Suprapubic skin (tissue), 4 donors: ENCODE results near the gene RAB5IF. TPM values are rescaled to one million over a fixed set of nuclear protein-coding genes. Genes with fewer than 3 reads are reported as not detected.

ENCODE experiments used
- DNase-seq, 2 donors: peaks; one replicate each; pipeline ENCODE4 v3.0.0-alpha.2; 2019; ENCODE audit warnings: low spot score in 2 of 2
- H3K27ac ChIP-seq: fragments of 200-600 bp; sonication (generic); one replicate; pipeline ENCODE4 v1.5.1; 2019
- H3K27me3 ChIP-seq: fragments of 200-600 bp; sonication (generic); one replicate; pipeline ENCODE4 v1.5.1; 2019
- H3K36me3 ChIP-seq: fragments of 200-600 bp; sonication (generic); one replicate; pipeline ENCODE4 v1.5.1; 2019
- H3K4me1 ChIP-seq: fragments of 200-600 bp; sonication (generic); one replicate; pipeline ENCODE4 v1.5.1; 2019
- H3K4me3 ChIP-seq: fragments of 200-600 bp; sonication (generic); one replicate; pipeline ENCODE4 v1.5.1; 2019; ENCODE audit warnings: mild to moderate bottlenecking
- H3K9me3 ChIP-seq: fragments of 200-600 bp; sonication (generic); one replicate; pipeline ENCODE4 v1.5.1; 2019
- CTCF ChIP-seq, 2 donors: fragments of 200-600 bp in 1 of 2; fragments of 450-650 bp in 1 of 2; sonication (generic) in 1 of 2; IDR thresholded peaks; one replicate each; pipeline ENCODE4 v1.5.1; 2016 to 2019; ENCODE audit warnings: antibody characterized with exemption in 2 of 2, mild to moderate bottlenecking in 1 of 2, moderate library complexity in 1 of 2
- EP300 ChIP-seq: sonication (generic); formaldehyde crosslinking; IDR thresholded peaks from one replicate; pipeline ENCODE4 v1.6.1; 2017; ENCODE audit warnings: antibody characterized with exemption
- POLR2A ChIP-seq, 2 donors: fragments of 450-650 bp; IDR thresholded peaks; one replicate each; pipeline ENCODE4 v1.6.1; 2017; ENCODE audit warnings: antibody characterized with exemption in 2 of 2, mild to moderate bottlenecking in 2 of 2, moderate library complexity in 2 of 2
- POLR2AphosphoS5 ChIP-seq, 3 donors: sonication (generic); formaldehyde crosslinking; IDR thresholded peaks; one replicate each; pipeline ENCODE4 v1.6.1; 2017; ENCODE audit warnings: antibody characterized with exemption in 3 of 3
- WGBS: methylation state at CpG from one replicate; pipeline ENCODE4 v1.1.5; 2018; 5-methylcytosine and 5-hydroxymethylcytosine counted together
- total RNA-seq, 4 donors: library from RNA; depleted of rRNA; stranded (reverse); fragments of >200 nt; gene quantifications; one replicate each; pipeline ENCODE4 v1.1.0, GENCODE V29; 2016

RAB5IF gene
- total RNA-seq, 4 donors from 2014 or later = 42.2 to 127 (median 89.4) TPM

- no peak overlapping the region for H3K27ac ChIP-seq
- no peak overlapping the region for H3K4me3 ChIP-seq
- H3K9me3 ChIP-seq = no peaks in the 10 kb centered on the region
- no peak for DNase-seq
- peaks cover 33% of the 10 kb centered on the region for H3K36me3 ChIP-seq
- 91% methylated on average over 9 of the region's 9 CpGs for WGBS
- TF ChIP-seq POLR2A (IDR thresholded peaks at IDR 0.05) (no peak), CTCF (IDR thresholded peaks at IDR 0.05) (no peak), POLR2AphosphoS5 (IDR thresholded peaks at IDR 0.05) (no peak), EP300 (no peak)
- no peaks in the 10 kb centered on the region for H3K4me1 ChIP-seq
- no peaks in the 10 kb centered on the region for H3K27me3 ChIP-seq
These were observed 47.9 kb downstream of the RAB5IF start for GRCh38 chr20:36653456-36653855.

DNA sequence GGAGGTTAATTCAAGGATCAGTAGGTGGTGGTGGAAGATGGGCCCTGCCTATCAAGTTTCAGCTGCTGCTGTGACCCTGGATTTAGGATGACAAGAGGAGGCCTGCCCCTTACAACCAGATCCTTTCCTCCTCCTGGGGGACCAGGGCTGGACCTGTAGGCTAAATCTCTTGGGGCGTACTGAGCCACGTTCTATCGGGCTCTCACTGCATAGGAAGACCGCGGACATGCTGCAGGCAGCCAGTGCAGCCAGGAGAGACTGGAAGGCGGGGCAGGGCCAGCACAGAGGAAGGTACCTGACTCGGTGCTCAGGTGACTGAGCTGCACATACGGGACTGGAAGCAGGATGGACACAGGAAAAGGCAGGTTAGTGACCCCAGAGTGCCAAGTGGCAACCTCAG, 48.9 kb downstream of the RAB5IF start:
- H3K36me3 ChIP-seq = peaks cover 38% of the 10 kb centered on the region
- WGBS = 97% methylated on average over 8 of the region's 8 CpGs
- no peak for TF ChIP-seq POLR2AphosphoS5 (IDR thresholded peaks at IDR 0.05)

DNA sequence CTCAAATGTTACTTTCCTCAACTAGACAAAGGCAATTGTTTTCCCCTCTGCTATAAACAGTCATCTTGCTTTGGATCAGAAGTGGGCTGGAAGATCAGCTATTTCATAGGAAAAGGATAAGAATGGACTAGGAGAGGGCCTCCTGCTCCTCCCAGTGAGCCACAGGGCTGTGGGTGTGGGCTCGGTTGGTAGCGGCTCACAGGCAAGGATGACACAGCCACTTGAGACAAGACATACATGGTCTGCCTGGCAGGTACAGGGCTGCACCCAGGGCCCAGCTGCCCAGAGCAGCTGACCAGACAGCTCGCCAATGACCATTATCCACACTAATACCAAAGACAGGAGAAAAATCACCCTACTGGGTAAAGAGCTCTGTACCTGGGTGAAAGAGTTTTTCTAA, 49.4 kb downstream of the RAB5IF start:
- WGBS = 92% methylated on average over 3 of the region's 3 CpGs

More for the DNA sequence above, 48.9 kb downstream of the RAB5IF start:
- Histone ChIP-seq H3K9me3 (no peaks in the 10 kb centered on the region), H3K27ac (no peak overlapping the region), H3K4me1 (no peaks in the 10 kb centered on the region), H3K27me3 (no peaks in the 10 kb centered on the region), H3K4me3 (no peak overlapping the region)
- DNase-seq = no peak

DNA sequence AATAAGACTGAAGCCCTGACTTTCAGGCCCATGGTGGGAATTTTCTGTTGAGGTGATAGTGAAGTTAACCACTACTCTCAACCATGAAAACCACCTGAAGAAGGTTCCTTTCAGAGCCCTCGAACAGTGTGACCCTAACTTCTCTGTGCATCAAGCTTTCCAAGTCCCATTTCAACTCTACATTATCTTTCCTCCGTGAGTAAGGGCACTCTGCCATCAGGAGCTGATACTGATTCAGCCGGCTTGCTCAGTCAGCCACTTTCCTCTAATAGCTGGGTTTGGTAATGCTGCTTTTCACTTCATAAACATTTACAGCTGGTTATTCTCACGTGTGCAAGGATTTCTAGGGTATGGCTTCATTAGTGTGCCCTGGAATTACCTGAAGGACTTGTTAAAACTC, 51.2 kb downstream of the RAB5IF start:
- no peak for DNase-seq
- H3K27me3 ChIP-seq = no peaks in the 10 kb centered on the region
- H3K9me3 ChIP-seq = no peaks in the 10 kb centered on the region
- H3K36me3 ChIP-seq = peaks cover 50% of the 10 kb centered on the region
- TF ChIP-seq EP300 = no peak
- no peak for TF ChIP-seq CTCF (IDR thresholded peaks at IDR 0.05)
- TF ChIP-seq POLR2A (IDR thresholded peaks at IDR 0.05) = no peak
- no peak for TF ChIP-seq POLR2AphosphoS5 (IDR thresholded peaks at IDR 0.05)
- H3K4me1 ChIP-seq = no peaks in the 10 kb centered on the region
- WGBS = 75% methylated on average over 4 of the region's 4 CpGs
- H3K4me3 ChIP-seq = no peak overlapping the region
- H3K27ac ChIP-seq = no peak overlapping the region

More for the DNA sequence above, 49.4 kb downstream of the RAB5IF start:
- no peak for TF ChIP-seq POLR2AphosphoS5 (IDR thresholded peaks at IDR 0.05)
- no peak for TF ChIP-seq CTCF (IDR thresholded peaks at IDR 0.05)
- TF ChIP-seq POLR2A (IDR thresholded peaks at IDR 0.05) = no peak
- TF ChIP-seq EP300 = no peak
- Histone ChIP-seq H3K4me1 (no peaks in the 10 kb centered on the region), H3K27ac (no peak overlapping the region), H3K36me3 (peaks cover 41% of the 10 kb centered on the region), H3K4me3 (no peak overlapping the region), H3K27me3 (no peaks in the 10 kb centered on the region), H3K9me3 (no peaks in the 10 kb centered on the region)
- no peak for DNase-seq

- no peak overlapping the region for H3K4me3 ChIP-seq
- H3K9me3 ChIP-seq = no peaks in the 10 kb centered on the region
- no peak overlapping the region for H3K27ac ChIP-seq
- H3K4me1 ChIP-seq = no peaks in the 10 kb centered on the region
- TF ChIP-seq EP300 (no peak), CTCF (IDR thresholded peaks at IDR 0.05) (no peak), POLR2AphosphoS5 (IDR thresholded peaks at IDR 0.05) (no peak), POLR2A (IDR thresholded peaks at IDR 0.05) (no peak)
- 75% methylated on average over 3 of the region's 3 CpGs for WGBS
- H3K27me3 ChIP-seq = no peaks in the 10 kb centered on the region
- DNase-seq = no peak
- H3K36me3 ChIP-seq = peaks cover 45% of the 10 kb centered on the region
These were observed 52.7 kb downstream of the RAB5IF start for GRCh38 chr20:36658300-36658699.

Other genes with a start within 250 kb of the RAB5IF start
- gene MYL9, start 64.3 kb upstream of the RAB5IF start, total RNA-seq = 10 to 100 TPM; 29.4 to 34.0 (median 30.7) TPM
- 10 to 100 TPM in 1 of 4 donors, 1 to 10 TPM in 3; 8.1 to 11.3 (median 9.1) TPM for gene TGIF2, start 32.2 kb upstream of the RAB5IF start, total RNA-seq
- under 1 TPM in 2 of 4 donors, not detected in 2; 0.30 to 0.97 TPM for gene SLA2, start 40.4 kb downstream of the RAB5IF start, total RNA-seq
- 10 to 100 TPM; 19.2 to 24.2 (median 22.7) TPM for gene NDRG3, start 140.3 kb downstream of the RAB5IF start, total RNA-seq
- gene DSN1, start 168.0 kb downstream of the RAB5IF start, total RNA-seq = 10 to 100 TPM in 1 of 4 donors, 1 to 10 TPM in 3; 6.7 to 13.5 (median 9.6) TPM